ENCODE data around the gene KIF4B.
"Not testable (repeated sequence)": the region's sequence is repeated elsewhere in the genome, so short reads cannot be mapped to it uniquely, and the experiment has no call there.

The KIF4B gene

DNA sequence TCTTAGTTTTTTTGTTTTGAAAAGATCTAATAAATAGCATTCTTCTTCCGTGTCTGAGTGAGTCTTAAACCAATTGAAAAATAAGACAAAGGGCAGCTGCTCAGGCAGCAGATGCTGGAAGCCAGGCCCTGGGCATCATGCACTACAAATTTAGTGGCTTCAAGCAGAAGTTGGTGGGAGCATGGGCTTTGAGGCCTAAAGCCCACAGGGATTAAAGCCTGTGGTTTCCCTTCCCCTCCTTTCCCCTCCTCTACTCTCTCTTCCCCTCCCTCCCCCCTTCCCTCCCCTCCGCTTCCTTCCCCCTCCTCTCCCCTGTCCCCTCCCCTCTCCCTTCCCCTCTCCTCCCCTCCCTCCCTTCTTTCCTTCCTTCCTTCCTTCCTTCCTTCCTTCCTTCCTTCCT is 20.1 kb upstream of the KIF4B start:
- TF ChIP-seq, protein P1, sequence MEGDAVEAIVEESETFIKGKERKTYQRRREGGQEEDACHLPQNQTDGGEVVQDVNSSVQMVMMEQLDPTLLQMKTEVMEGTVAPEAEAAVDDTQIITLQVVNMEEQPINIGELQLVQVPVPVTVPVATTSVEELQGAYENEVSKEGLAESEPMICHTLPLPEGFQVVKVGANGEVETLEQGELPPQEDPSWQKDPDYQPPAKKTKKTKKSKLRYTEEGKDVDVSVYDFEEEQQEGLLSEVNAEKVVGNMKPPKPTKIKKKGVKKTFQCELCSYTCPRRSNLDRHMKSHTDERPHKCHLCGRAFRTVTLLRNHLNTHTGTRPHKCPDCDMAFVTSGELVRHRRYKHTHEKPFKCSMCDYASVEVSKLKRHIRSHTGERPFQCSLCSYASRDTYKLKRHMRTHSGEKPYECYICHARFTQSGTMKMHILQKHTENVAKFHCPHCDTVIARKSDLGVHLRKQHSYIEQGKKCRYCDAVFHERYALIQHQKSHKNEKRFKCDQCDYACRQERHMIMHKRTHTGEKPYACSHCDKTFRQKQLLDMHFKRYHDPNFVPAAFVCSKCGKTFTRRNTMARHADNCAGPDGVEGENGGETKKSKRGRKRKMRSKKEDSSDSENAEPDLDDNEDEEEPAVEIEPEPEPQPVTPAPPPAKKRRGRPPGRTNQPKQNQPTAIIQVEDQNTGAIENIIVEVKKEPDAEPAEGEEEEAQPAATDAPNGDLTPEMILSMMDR (IDR thresholded peaks at IDR 0.05; ENCODE audit: poor library complexity, severe bottlenecking), result no peak
- H3K27me3 ChIP-seq (ENCODE audit: insufficient read depth, poor library complexity, severe bottlenecking), result no peaks in the 10 kb centered on the region
- no peak overlapping the region for H3K4me3 ChIP-seq (ENCODE audit: severe bottlenecking)
- DNase-seq (ENCODE audit: low spot score) (no peak), ATAC-seq (ENCODE audit: low read depth) (no peak)
- no peaks in the 10 kb centered on the region for H3K36me3 ChIP-seq (ENCODE audit: low read depth)
- H3K27ac ChIP-seq (ENCODE audit: poor library complexity, severe bottlenecking), result no peak overlapping the region
- H3K4me1 ChIP-seq (ENCODE audit: insufficient read depth, poor library complexity, severe bottlenecking), result peaks cover 13% of the 10 kb centered on the region
- H3K9me3 ChIP-seq (ENCODE audit: severe bottlenecking), result no peaks in the 10 kb centered on the region

DNA sequence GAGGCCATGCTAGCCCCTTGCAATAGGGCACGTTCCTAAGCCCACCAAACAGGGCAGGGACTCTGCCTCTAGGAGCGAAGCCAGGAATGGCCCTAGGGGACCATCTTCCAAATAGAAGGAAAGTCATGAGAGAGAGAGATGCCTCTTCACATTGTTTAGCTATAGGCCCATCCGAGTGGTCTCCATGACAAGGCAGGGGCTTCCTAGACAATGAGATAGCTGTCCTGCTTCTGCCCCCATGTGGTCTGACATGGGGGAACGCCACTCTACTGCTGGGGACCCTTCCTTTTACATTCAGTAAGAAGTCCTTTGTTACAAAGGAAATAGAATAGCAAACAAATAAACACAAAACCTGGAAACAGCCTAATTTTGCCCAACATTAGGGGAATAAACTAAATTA is 17.9 kb upstream of the KIF4B start:
- peaks cover 13% of the 10 kb centered on the region for H3K4me1 ChIP-seq (ENCODE audit: insufficient read depth, poor library complexity, severe bottlenecking)
- H3K36me3 ChIP-seq (ENCODE audit: low read depth), result no peaks in the 10 kb centered on the region
- H3K27me3 ChIP-seq (ENCODE audit: insufficient read depth, poor library complexity, severe bottlenecking), result no peaks in the 10 kb centered on the region
- no peak overlapping the region for H3K27ac ChIP-seq (ENCODE audit: poor library complexity, severe bottlenecking)
- no peak overlapping the region for H3K4me3 ChIP-seq (ENCODE audit: severe bottlenecking)
- ATAC-seq (ENCODE audit: low read depth) (no peak), DNase-seq (ENCODE audit: low spot score) (no peak)
- no peaks in the 10 kb centered on the region for H3K9me3 ChIP-seq (ENCODE audit: severe bottlenecking)
- TF ChIP-seq, protein P1 (IDR thresholded peaks at IDR 0.05; ENCODE audit: poor library complexity, severe bottlenecking), result peak; percentile 10

DNA sequence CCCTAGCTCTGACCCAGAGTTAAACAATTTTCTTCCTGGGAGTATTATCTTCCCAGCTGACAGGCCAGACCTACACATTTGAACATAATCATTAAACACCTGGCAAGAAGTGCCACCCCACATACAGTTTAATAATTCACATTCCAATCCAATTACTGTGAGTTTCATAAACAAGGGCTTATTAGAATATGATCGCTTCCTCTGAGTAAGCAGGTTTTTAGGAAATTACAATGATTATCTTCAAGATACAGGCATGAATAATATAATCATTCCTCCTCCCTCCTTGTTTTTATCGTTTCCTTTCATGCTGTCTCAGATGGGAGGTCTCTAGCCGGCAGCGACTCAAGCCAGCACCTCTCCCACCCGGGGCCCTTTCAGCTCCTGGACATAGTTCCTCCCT is 15.8 kb upstream of the KIF4B start:
- DNase-seq (ENCODE audit: low spot score), result no peak

DNA sequence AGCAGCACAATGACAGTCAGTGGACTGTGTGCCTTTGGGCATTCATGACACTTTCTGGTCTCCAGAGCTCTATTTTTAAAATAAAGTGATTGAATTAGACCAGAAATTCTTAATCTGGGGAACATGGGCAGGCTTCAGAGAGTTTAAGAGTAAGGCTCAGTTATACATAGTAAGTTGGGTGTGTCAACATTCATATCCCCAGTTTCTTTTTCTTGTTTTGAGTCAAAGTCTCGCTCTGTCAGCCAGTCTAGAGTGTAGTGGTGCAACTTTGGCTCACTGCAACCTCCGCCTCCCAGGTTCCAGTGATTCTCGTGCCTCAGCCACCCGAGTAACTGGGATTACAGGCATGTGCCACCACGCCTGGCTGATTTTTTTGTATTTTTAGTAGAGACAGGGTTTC is 13.7 kb upstream of the KIF4B start:
- no peaks in the 10 kb centered on the region for H3K27me3 ChIP-seq (ENCODE audit: insufficient read depth, poor library complexity, severe bottlenecking)
- ATAC-seq (ENCODE audit: low read depth), result no peak
- H3K27ac ChIP-seq (ENCODE audit: poor library complexity, severe bottlenecking), result no peak overlapping the region
- H3K9me3 ChIP-seq (ENCODE audit: severe bottlenecking), result no peaks in the 10 kb centered on the region
- H3K4me1 ChIP-seq (ENCODE audit: insufficient read depth, poor library complexity, severe bottlenecking), result peaks cover 17% of the 10 kb centered on the region
- TF ChIP-seq, protein P1 (IDR thresholded peaks at IDR 0.05; ENCODE audit: poor library complexity, severe bottlenecking), result no peak
- no peaks in the 10 kb centered on the region for H3K36me3 ChIP-seq (ENCODE audit: low read depth)
- no peak for DNase-seq (ENCODE audit: low spot score)
- H3K4me3 ChIP-seq (ENCODE audit: severe bottlenecking), result no peak overlapping the region

More for the DNA sequence above, 15.8 kb upstream of the KIF4B start:
- Histone ChIP-seq H3K4me3 (ENCODE audit: severe bottlenecking) (no peak overlapping the region), H3K27me3 (ENCODE audit: insufficient read depth, poor library complexity, severe bottlenecking) (no peaks in the 10 kb centered on the region), H3K4me1 (ENCODE audit: insufficient read depth, poor library complexity, severe bottlenecking) (peaks cover 17% of the 10 kb centered on the region), H3K27ac (ENCODE audit: poor library complexity, severe bottlenecking) (peak overlapping the region; percentile 52), H3K9me3 (ENCODE audit: severe bottlenecking) (no peaks in the 10 kb centered on the region), H3K36me3 (ENCODE audit: low read depth) (no peaks in the 10 kb centered on the region)
- ATAC-seq (ENCODE audit: low read depth), result peak; percentile 92
- TF ChIP-seq, protein P1 (IDR thresholded peaks at IDR 0.05; ENCODE audit: poor library complexity, severe bottlenecking), result no peak

DNA sequence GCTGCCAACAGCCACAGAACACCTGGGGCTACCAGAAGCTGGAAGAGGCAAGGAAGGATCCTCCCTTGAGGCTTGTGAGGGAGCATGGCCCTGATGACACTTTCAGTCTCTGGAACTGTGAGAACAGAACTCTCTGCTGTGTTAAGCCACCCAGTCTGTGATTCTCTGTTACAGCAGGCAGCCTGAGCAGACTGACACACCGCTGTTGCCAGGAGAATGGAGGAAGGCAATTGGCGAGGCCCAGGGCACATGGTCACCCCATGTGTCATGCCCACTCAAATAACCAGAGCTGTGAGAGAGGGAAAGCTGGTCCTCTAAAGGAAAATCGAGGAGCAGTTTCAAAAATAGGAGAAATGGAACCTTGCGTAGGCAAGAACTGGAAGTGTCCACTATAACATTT is 12.0 kb upstream of the KIF4B start:
- no peak for DNase-seq (ENCODE audit: low spot score)
- H3K4me3 ChIP-seq (ENCODE audit: severe bottlenecking), result no peak overlapping the region
- H3K9me3 ChIP-seq (ENCODE audit: severe bottlenecking), result no peaks in the 10 kb centered on the region
- peaks cover 17% of the 10 kb centered on the region for H3K4me1 ChIP-seq (ENCODE audit: insufficient read depth, poor library complexity, severe bottlenecking)
- ATAC-seq (ENCODE audit: low read depth), result no peak
- H3K27me3 ChIP-seq (ENCODE audit: insufficient read depth, poor library complexity, severe bottlenecking), result no peaks in the 10 kb centered on the region
- H3K36me3 ChIP-seq (ENCODE audit: low read depth), result no peaks in the 10 kb centered on the region
- TF ChIP-seq, protein P1 (IDR thresholded peaks at IDR 0.05; ENCODE audit: poor library complexity, severe bottlenecking), result no peak
- H3K27ac ChIP-seq (ENCODE audit: poor library complexity, severe bottlenecking), result no peak overlapping the region

DNA sequence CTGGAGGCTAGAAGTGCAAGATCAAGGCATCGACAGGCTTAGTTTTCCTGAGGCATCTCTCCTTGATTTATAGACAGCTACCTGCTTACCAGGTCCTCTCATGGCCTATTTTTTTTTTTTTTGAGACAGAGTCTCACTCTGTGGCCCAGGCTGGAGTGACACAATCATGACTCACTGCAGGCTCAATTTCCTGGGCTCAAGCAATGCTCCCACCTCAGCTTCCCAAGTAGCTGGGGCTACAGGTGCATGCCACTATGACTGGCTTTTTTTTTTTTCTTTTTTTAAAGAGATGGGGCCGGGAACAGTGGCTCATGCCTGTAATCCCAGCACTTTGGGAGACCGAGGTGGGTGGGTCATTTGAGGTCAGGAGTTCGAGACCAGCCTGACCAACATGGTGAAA is 10.8 kb upstream of the KIF4B start:
- H3K9me3 ChIP-seq (ENCODE audit: severe bottlenecking); H3K36me3 ChIP-seq (ENCODE audit: low read depth); H3K4me3 ChIP-seq (ENCODE audit: severe bottlenecking); H3K4me1 ChIP-seq (ENCODE audit: insufficient read depth, poor library complexity, severe bottlenecking); DNase-seq (ENCODE audit: low spot score); H3K27me3 ChIP-seq (ENCODE audit: insufficient read depth, poor library complexity, severe bottlenecking); H3K27ac ChIP-seq (ENCODE audit: poor library complexity, severe bottlenecking): not testable (repeated sequence)
- ATAC-seq (ENCODE audit: low read depth), result peak; percentile 82
